Activated CD8-positive, alpha-beta memory T cell treated with anti-CD3 and anti-CD28 coated beads, Interleukin-2, amount 50 U/mL, for 24 hours (primary cell): Measurements from ENCODE around the gene AFF3.

Source experiments
- DNase-seq: peaks from one replicate; pipeline ENCODE4 v3.0.0-alpha.2; 2020; ENCODE audit errors: extremely low read depth

Gene AFF3

GRCh38 chr2:100043891-100044255 is 98.5 kb downstream of the AFF3 start:
- no peak for DNase-seq

DNA sequence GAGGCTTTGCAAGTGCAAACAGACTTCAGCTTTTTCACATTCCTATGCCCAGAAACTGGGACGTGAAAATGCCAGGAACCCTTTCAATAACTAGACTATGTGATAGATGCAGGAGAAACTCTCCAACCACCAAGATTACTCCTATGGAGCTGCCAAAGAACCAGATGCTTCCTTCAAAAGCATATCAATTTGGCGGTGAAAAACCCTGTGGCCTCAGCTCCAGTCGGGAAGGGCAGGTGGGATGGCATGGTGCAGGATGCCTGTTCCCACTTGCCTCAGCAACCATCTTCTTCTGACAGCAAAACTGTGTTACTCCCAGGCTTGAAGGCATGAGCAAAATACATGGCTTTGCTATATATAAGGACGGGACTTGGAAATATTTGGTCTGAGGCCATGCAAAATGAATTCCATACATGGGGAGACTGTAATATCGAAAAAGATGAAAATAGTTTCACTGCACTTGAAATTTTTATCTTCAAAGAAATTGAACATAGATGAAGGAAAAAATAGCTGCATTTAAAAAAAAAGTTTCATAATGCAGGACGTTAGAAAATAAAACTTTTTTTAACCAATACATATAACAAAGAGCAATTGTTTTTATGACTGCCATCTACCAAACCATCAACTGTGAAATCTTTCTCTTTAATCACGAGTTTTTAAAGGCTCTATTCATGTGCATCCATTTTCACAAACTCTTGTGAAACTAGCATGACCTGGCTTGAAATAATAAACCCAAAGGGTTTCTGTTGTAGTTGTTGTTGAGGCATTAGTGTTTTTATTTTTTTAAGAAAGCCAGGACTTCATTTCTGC is 99.1 kb downstream of the AFF3 start:
- DNase-seq: no peak

- DNase-seq: no peak
These were observed 99.8 kb downstream of the AFF3 start for GRCh38 chr2:100042562-100042961.

DNA sequence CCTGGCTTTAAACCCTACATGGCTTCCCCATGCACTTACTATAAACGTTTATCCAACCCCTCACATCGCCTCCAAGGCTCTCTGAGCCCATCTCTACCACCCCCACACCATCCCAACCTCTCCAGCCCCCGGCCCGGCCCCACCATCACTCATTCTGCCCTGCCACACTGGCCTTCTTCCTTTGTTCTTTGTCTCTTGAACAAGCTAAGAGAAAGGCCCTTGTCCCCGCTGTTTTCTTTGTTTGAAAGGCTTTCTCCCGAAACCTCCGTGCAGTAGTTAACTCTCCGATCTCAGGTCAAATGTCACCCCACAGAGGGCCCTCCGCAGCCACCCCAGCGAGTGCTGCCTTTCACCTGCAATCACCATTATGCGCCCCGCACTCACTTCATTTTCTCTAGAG is 100.4 kb downstream of the AFF3 start:
- no peak for DNase-seq

- no peak for DNase-seq
These were observed 101.0 kb downstream of the AFF3 start for GRCh38 chr2:100041385-100041784.

DNA sequence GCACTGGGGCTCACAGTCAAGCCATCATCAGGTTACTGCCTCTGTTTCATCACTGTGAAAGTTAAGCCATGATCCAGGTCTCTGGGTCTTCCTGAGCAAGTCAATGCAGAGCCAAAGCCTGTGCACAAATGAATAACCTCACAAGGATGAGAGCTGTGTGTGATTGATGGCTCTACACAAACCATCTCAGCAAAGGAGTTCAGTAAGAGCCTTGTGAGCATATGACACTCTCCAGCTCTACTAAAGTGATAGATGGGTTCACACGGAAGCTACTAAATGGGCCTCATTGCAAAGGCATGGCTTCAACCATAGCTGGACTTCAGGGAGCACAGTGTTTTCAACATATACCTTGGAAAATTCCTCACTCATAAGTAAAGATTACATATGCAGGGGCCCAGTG is 101.5 kb downstream of the AFF3 start:
- DNase-seq: no peak

GRCh38 chr2:100039291-100039980 is 103.0 kb downstream of the AFF3 start:
- no peak for DNase-seq

GRCh38 chr2:100038011-100038410 is 104.4 kb downstream of the AFF3 start:
- no peak for DNase-seq

- DNase-seq: no peak
These were observed 105.6 kb downstream of the AFF3 start for GRCh38 chr2:100036793-100037192.

GRCh38 chr2:100036026-100036425 is 106.4 kb downstream of the AFF3 start:
- no peak for DNase-seq

- no peak for DNase-seq
These were observed 108.0 kb downstream of the AFF3 start for GRCh38 chr2:100034431-100034830.

- no peak for DNase-seq
These were observed 108.4 kb downstream of the AFF3 start for GRCh38 chr2:100033976-100034375.

GRCh38 chr2:100031604-100032003 is 110.8 kb downstream of the AFF3 start:
- DNase-seq: no peak

DNA sequence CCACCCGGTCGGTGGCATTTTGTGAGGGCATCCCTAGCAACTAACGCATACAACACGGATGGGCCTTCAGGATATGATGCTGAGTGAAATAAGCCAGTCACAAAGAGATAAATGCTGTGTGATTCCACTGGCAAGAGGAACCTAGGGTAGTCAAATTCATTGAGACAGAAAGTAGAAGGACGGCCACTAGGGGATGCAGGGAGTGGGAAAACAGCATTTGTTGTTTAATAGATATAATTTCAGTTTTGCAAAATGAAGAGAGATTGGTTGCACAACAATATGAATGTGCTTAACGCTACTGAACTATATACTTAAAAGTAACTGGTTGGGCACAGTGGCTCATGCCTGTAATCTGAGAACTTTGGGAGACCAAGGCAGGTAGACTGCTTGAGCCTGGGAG is 112.9 kb downstream of the AFF3 start:
- no peak for DNase-seq

DNA sequence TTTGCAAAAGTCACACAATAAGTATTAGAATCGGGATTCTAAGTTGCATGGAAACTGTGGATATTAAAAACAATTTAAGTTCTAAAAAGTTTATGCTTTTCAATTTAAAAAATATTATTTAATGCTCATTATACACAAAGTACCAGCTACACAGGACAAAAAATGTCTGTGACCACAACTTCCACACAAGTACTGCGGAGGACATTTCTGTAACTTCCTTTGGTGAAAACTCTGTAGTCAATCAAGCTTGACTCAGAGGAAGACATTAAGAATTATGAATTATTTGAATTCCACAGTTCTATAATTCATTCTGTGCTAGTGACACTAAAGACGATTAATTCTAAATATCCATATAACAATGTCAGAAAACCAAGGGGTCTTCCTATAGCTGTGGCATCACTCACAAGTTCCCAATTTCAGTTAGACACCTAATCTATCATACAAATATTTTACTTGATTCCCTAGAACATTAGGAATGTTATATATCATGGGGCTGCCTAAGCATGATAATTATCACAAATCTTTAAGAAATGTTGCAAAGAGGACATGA is 120.5 kb downstream of the AFF3 start:
- no peak for DNase-seq

DNA sequence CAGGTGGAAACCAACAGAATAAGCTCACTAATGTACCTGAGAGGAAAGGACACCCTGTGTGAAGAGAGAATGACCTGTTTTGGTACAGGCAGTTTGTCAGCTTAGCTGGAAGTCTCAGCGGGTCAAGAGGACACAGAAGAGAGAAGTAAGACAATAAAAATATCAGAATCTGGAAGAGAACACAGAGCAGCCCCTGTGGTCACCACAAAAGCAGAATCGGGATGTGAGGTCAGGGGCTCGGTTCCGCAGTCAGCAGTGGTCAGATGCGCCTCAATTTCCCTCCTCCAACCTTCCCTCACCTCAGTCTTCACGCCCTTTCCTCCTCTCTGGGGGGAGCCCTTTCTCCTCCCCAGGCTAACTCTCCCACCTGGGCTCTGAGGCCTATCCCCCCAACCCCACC is 122.9 kb downstream of the AFF3 start:
- no peak for DNase-seq

GRCh38 chr2:100018341-100019193 is 123.8 kb downstream of the AFF3 start:
- DNase-seq: no peak

- no peak for DNase-seq
These were observed 124.8 kb downstream of the AFF3 start for GRCh38 chr2:100017633-100018032.

DNA sequence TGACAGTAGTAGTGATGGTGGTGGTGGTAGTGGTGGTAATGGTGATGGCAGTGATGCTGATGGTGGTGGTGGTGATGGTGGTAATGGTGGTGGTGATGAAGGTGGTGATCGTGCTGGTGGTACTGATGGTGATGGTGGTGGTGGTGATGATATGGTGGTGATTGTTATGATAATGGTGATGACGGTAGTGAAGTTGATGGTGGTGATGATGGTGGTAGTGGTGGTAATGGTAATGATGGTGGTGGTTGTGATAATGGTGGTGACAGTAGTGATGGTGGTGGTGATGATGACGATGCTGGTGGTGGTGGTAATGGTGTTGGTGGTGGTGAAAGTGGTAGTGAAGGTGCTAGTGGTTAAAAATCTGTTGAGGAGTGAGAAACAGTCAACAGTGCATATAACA is 125.6 kb downstream of the AFF3 start:
- DNase-seq: no peak

DNA sequence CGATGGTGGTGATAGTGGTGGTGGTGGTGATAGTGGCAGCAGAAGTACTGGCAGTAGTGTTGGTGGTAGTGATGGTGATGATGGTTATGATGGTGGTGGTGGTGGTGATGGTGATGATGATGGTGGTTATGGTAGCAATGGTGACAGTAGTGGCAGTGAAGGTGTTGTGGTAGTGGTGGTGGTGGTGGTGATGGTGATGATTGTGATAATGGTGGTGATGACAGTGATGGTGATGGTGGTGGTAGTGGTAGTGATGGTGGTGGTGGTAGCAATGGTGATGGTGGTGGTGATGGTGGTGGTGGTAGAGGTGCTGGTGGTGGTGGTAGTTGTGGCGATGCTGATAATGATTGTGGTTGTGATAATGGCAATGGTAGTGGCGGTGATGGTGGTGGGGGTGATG is 126.5 kb downstream of the AFF3 start:
- DNase-seq: no peak

GRCh38 chr2:100013892-100014677 is 128.3 kb downstream of the AFF3 start:
- DNase-seq: no peak
